SK-N-SH treated with all-trans-retinoic acid at 6 μM for 48 hours (cell line): ENCODE data around the gene MRPS2.

Experiments used
- CSDC2 ChIP-seq: fragments of 250-450 bp; sonication (Bioruptor Pico); IDR thresholded peaks from 2 replicates; pipeline ENCODE4 v1.5.0; 2020; ENCODE audit warnings: mild to moderate bottlenecking, moderate library complexity
- CSRNP3 ChIP-seq: fragments of 250-450 bp; sonication (Bioruptor Pico); IDR thresholded peaks from 2 replicates; pipeline ENCODE4 v1.5.1; 2021; ENCODE audit warnings: mild to moderate bottlenecking, moderate library complexity
- GLIS3 ChIP-seq: fragments of 250-450 bp; sonication (Bioruptor Pico); IDR thresholded peaks from 2 replicates; pipeline ENCODE4 v1.5.0; 2020; ENCODE audit warnings: mild to moderate bottlenecking, moderate library complexity
- PATZ1 ChIP-seq: fragments of 250-450 bp; sonication (Bioruptor Pico); IDR thresholded peaks from 2 replicates; pipeline ENCODE4 v1.8.0; 2020; ENCODE audit warnings: mild to moderate bottlenecking, moderate library complexity, borderline replicate concordance
- POU6F1 ChIP-seq: fragments of 250-450 bp; sonication (Bioruptor Pico); IDR thresholded peaks from 2 replicates; pipeline ENCODE4 v1.8.0; 2021; ENCODE audit warnings: low read depth, mild to moderate bottlenecking, moderate library complexity, borderline replicate concordance
- PPARA ChIP-seq: fragments of 250-450 bp; sonication (Bioruptor Pico); IDR thresholded peaks from 2 replicates; pipeline ENCODE4 v1.5.0; 2020; ENCODE audit warnings: mild to moderate bottlenecking, borderline replicate concordance
- RARB ChIP-seq: fragments of 250-450 bp; sonication (Bioruptor Pico); IDR thresholded peaks from 2 replicates; pipeline ENCODE4 v1.8.0; 2021; ENCODE audit warnings: mild to moderate bottlenecking, moderate library complexity
- TCF4 ChIP-seq: fragments of 250-450 bp; sonication (Bioruptor Pico); IDR thresholded peaks from 2 replicates; pipeline ENCODE4 v1.8.0; 2021; ENCODE audit warnings: mild to moderate bottlenecking, moderate library complexity, borderline replicate concordance
- TSHZ2 ChIP-seq: fragments of 250-450 bp; sonication (Bioruptor Pico); IDR thresholded peaks from 2 replicates; pipeline ENCODE4 v1.5.0; 2020; ENCODE audit warnings: mild to moderate bottlenecking, moderate library complexity
- ZFP3 ChIP-seq: fragments of 250-450 bp; sonication (Bioruptor Pico); IDR thresholded peaks from 2 replicates; pipeline ENCODE4 v1.5.0; 2020; ENCODE audit warnings: mild to moderate bottlenecking, moderate library complexity
- ZFP30 ChIP-seq: fragments of 450-650 bp; formaldehyde crosslinking; IDR thresholded peaks from 2 replicates; pipeline ENCODE4 v1.5.0; 2022; ENCODE audit warnings: mild to moderate bottlenecking, moderate library complexity
- ZNF8 ChIP-seq: fragments of 450-650 bp; formaldehyde crosslinking; IDR thresholded peaks from 2 replicates; pipeline ENCODE4 v1.5.0; 2020; ENCODE audit warnings: mild to moderate bottlenecking, moderate library complexity

GRCh38 chr9:135550344-135550918 is 49.9 kb downstream of the MRPS2 start:
- TF ChIP-seq POU6F1 (no peak), GLIS3 (CRISPR knock-in tag) (no peak), ZFP30 (CRISPR knock-in tag) (no peak), TCF4 (CRISPR knock-in tag) (no peak), RARB (no peak), TSHZ2 (CRISPR knock-in tag) (no peak), CSRNP3 (CRISPR knock-in tag) (no peak), PATZ1 (no peak), CSDC2 (CRISPR knock-in tag) (no peak), ZFP3 (CRISPR knock-in tag) (no peak), ZNF8 (CRISPR knock-in tag) (no peak), PPARA (CRISPR knock-in tag) (no peak)
